HepG2 (cell line): Measurements from ENCODE around the gene MTUS2. TPM values are rescaled to one million over a fixed set of nuclear protein-coding genes. Genes with fewer than 3 reads are reported as not detected.

Experiments used
- GATAD1 ChIP-seq: IDR thresholded peaks from 2 replicates; pipeline ENCODE4 v1.6.1; 2016; ENCODE audit warnings: missing genetic modification reagents, missing compliant biosample characterization
- JARID2 ChIP-seq: sonication (generic); formaldehyde crosslinking; IDR thresholded peaks from 2 replicates; pipeline ENCODE4 v1.8.1; 2023; ENCODE audit warnings: missing genetic modification reagents, inconsistent platforms; ENCODE audit not compliant: insufficient replicate concordance
- KDM1A ChIP-seq: IDR thresholded peaks from 2 replicates; pipeline ENCODE4 v1.6.1; 2016; ENCODE audit warnings: missing compliant biosample characterization
- SAP130 ChIP-seq: IDR thresholded peaks from 2 replicates; pipeline ENCODE4 v1.6.1; 2016; ENCODE audit warnings: low read depth
- SOX6 ChIP-seq, 2 experiments: fragments of 450-650 bp in 1 of 2; sonication (generic) in 1 of 2; formaldehyde crosslinking in 1 of 2; IDR thresholded peaks; 2 replicates each; pipeline versions ENCODE4 v1.4.0 to v1.6.1; 2017 to 2020; ENCODE audit warnings: antibody characterized with exemption in 1 of 2, mild to moderate bottlenecking in 1 of 2, missing genetic modification reagents in 1 of 2
- ZFYVE20 ChIP-seq: sonication (generic); formaldehyde crosslinking; IDR thresholded peaks from 2 replicates; pipeline ENCODE4 v1.8.0; 2023; ENCODE audit warnings: low read depth, mild to moderate bottlenecking, moderate library complexity, missing genetic modification reagents, borderline replicate concordance
- polyA plus RNA-seq, 8 experiments: library from polyadenylated mRNA; depleted of rRNA in 3 of 8; stranded (reverse) in 7 of 8; unstranded in 1 of 8; fragments of >200 nt; fragmentation: Illumina TruSeq in 4 of 8; extraction: Trizol in 4 of 8; gene quantifications; 2 replicates each; pipeline versions ENCODE4 v1.2.1 to v1.2.3, GENCODE V29; 2011 to 2016; ENCODE audit warnings: low read depth in 4 of 8, missing spikeins in 1 of 8, mixed read lengths in 1 of 8; ENCODE audit not compliant: insufficient read depth in 1 of 8
- total RNA-seq, 5 experiments: library from RNA; depleted of rRNA; stranded (reverse); fragments of >200 nt; fragmentation: Illumina TruSeq; extraction: Trizol; gene quantifications; 2 replicates each; pipeline ENCODE4 v1.2.3, GENCODE V29; 2016; ENCODE audit warnings: low read depth in 1 of 5
- TF ChIP-seq, protein P1 (sequence below): sonication (generic); formaldehyde crosslinking; IDR thresholded peaks from 2 replicates; pipeline ENCODE4 v1.5.1; 2020; ENCODE audit warnings: mild to moderate bottlenecking, missing genetic modification reagents, borderline replicate concordance
- TF ChIP-seq, protein P2 (sequence below): sonication (generic); formaldehyde crosslinking; conservative IDR thresholded peaks from 2 replicates; pipeline ENCODE4 v1.4.0; 2020; ENCODE audit warnings: missing genetic modification reagents
- TF ChIP-seq, protein P3 (sequence below): sonication (generic); formaldehyde crosslinking; IDR thresholded peaks from 2 replicates; pipeline ENCODE4 v1.8.1; 2023; ENCODE audit warnings: missing genetic modification reagents, inconsistent platforms, borderline replicate concordance

MTUS2 gene
- total and polyA plus RNA-seq, 2 of the 13 experiments (the other 11 are each of a cell fraction or from before 2014, with no cell fraction given) = not detected

DNA sequence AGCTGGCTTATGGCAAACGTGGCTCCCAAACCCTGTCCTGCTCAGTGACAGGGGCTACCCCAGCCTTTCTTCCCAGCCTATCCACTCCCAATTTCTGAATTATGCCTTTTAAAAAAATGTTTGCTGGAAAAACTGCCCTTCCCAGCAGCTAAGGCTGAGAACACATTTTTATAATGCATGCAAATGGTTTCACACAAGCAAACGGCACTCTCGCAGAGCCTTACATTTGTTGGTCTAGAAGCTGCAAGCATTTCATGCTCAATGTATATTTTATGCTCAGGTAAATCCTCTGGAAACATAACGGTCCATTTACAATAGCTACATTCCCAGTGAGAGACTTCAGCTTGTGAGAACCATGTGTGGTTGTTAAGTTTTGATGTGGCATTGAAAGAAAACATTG is 713.9 kb downstream of the MTUS2 start (continued):
- TF ChIP-seq, protein P1, sequence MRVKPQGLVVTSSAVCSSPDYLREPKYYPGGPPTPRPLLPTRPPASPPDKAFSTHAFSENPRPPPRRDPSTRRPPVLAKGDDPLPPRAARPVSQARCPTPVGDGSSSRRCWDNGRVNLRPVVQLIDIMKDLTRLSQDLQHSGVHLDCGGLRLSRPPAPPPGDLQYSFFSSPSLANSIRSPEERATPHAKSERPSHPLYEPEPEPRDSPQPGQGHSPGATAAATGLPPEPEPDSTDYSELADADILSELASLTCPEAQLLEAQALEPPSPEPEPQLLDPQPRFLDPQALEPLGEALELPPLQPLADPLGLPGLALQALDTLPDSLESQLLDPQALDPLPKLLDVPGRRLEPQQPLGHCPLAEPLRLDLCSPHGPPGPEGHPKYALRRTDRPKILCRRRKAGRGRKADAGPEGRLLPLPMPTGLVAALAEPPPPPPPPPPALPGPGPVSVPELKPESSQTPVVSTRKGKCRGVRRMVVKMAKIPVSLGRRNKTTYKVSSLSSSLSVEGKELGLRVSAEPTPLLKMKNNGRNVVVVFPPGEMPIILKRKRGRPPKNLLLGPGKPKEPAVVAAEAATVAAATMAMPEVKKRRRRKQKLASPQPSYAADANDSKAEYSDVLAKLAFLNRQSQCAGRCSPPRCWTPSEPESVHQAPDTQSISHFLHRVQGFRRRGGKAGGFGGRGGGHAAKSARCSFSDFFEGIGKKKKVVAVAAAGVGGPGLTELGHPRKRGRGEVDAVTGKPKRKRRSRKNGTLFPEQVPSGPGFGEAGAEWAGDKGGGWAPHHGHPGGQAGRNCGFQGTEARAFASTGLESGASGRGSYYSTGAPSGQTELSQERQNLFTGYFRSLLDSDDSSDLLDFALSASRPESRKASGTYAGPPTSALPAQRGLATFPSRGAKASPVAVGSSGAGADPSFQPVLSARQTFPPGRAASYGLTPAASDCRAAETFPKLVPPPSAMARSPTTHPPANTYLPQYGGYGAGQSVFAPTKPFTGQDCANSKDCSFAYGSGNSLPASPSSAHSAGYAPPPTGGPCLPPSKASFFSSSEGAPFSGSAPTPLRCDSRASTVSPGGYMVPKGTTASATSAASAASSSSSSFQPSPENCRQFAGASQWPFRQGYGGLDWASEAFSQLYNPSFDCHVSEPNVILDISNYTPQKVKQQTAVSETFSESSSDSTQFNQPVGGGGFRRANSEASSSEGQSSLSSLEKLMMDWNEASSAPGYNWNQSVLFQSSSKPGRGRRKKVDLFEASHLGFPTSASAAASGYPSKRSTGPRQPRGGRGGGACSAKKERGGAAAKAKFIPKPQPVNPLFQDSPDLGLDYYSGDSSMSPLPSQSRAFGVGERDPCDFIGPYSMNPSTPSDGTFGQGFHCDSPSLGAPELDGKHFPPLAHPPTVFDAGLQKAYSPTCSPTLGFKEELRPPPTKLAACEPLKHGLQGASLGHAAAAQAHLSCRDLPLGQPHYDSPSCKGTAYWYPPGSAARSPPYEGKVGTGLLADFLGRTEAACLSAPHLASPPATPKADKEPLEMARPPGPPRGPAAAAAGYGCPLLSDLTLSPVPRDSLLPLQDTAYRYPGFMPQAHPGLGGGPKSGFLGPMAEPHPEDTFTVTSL (CRISPR knock-in tag) = no peak
- TF ChIP-seq SOX6 (IDR thresholded peaks at IDR 0.05) = no peak
- TF ChIP-seq SOX6 (CRISPR knock-in tag; IDR thresholded peaks at IDR 0.05) = no peak
- no peak for TF ChIP-seq JARID2 (CRISPR knock-in tag)
- no peak for TF ChIP-seq SAP130 (CRISPR knock-in tag)
- no peak for TF ChIP-seq ZFYVE20
- TF ChIP-seq, protein P2, sequence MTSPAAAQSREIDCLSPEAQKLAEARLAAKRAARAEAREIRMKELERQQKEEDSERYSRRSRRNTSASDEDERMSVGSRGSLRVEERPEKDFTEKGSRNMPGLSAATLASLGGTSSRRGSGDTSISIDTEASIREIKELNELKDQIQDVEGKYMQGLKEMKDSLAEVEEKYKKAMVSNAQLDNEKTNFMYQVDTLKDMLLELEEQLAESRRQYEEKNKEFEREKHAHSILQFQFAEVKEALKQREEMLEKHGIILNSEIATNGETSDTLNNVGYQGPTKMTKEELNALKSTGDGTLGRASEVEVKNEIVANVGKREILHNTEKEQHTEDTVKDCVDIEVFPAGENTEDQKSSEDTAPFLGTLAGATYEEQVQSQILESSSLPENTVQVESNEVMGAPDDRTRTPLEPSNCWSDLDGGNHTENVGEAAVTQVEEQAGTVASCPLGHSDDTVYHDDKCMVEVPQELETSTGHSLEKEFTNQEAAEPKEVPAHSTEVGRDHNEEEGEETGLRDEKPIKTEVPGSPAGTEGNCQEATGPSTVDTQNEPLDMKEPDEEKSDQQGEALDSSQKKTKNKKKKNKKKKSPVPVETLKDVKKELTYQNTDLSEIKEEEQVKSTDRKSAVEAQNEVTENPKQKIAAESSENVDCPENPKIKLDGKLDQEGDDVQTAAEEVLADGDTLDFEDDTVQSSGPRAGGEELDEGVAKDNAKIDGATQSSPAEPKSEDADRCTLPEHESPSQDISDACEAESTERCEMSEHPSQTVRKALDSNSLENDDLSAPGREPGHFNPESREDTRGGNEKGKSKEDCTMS (CRISPR knock-in tag) = no peak
- TF ChIP-seq KDM1A (CRISPR knock-in tag) = no peak
- no peak for TF ChIP-seq GATAD1 (CRISPR knock-in tag)
- TF ChIP-seq, protein P3, sequence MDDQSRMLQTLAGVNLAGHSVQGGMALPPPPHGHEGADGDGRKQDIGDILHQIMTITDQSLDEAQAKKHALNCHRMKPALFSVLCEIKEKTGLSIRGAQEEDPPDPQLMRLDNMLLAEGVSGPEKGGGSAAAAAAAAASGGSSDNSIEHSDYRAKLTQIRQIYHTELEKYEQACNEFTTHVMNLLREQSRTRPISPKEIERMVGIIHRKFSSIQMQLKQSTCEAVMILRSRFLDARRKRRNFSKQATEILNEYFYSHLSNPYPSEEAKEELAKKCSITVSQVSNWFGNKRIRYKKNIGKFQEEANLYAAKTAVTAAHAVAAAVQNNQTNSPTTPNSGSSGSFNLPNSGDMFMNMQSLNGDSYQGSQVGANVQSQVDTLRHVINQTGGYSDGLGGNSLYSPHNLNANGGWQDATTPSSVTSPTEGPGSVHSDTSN (CRISPR knock-in tag) = no peak
